Thoracic aorta (tissue), 2 donors: Measurements from ENCODE around the gene NUTF2. TPM values are rescaled to one million over a fixed set of nuclear protein-coding genes. Genes with fewer than 3 reads are reported as not detected.
A peak's percentile ranks its signal among the peaks of the same experiment; 100 is the strongest.

Experiments
- ATAC-seq: fragments of 150-250 bp; one replicate; pipeline ENCODE4 v1.8.0; 2017; ENCODE audit warnings: low read depth; ENCODE audit not compliant: insufficient number of reproducible peaks, low FRiP score
- DNase-seq: peaks from one replicate; pipeline ENCODE4 v3.0.0-alpha.2; 2020; ENCODE audit warnings: low spot score
- H3K27ac ChIP-seq, 2 donors: fragments of 200-600 bp; sonication (generic); 1 replicate in 1 of 2; 2 replicates in 1 of 2; pipeline ENCODE4 v1.5.1; 2016; ENCODE audit warnings: mild to moderate bottlenecking in 2 of 2, moderate library complexity in 2 of 2
- H3K27me3 ChIP-seq: fragments of 200-600 bp; sonication (generic); replicated peaks from 2 replicates; pipeline ENCODE4 v1.6.0; 2016; ENCODE audit warnings: mild to moderate bottlenecking; ENCODE audit not compliant: insufficient read depth
- H3K36me3 ChIP-seq: fragments of 200-600 bp; sonication (generic); one replicate; pipeline ENCODE4 v1.5.1; 2016
- H3K4me1 ChIP-seq, 2 donors: fragments of 200-600 bp; sonication (generic); 1 replicate in 1 of 2; 2 replicates in 1 of 2; pipeline versions ENCODE4 v1.5.1 to v1.6.0; 2016; ENCODE audit warnings: low read depth in 2 of 2, mild to moderate bottlenecking in 1 of 2; ENCODE audit not compliant: control insufficient read depth in 1 of 2
- H3K4me3 ChIP-seq: fragments of 200-600 bp; sonication (generic); 2 replicates; pipeline ENCODE4 v1.5.1; 2016; ENCODE audit warnings: mild to moderate bottlenecking
- H3K9me3 ChIP-seq: fragments of 200-600 bp; sonication (generic); 2 replicates; pipeline ENCODE4 v1.5.1; 2016
- CTCF ChIP-seq: fragments of 200-600 bp; sonication (generic); IDR thresholded peaks from one replicate; pipeline ENCODE4 v1.5.1; 2019; ENCODE audit warnings: antibody characterized with exemption
- total RNA-seq, 2 donors: library from RNA; depleted of rRNA; stranded (reverse); fragments of >200 nt; gene quantifications; one replicate each; pipeline versions ENCODE4 v1.1.0 to v1.2.3, GENCODE V29; 2016

The NUTF2 gene
- total RNA-seq, 2 donors from 2014 or later = 79.0 to 172 TPM

GRCh38 chr16:67872631-67873434, 26.1 kb downstream of the NUTF2 start, which contains the start of gene EDC4:
Gene EDC4, plus strand, starts transcription at chr16:67873052. Its CDS starts 210 bp downstream, at chr16:67873262.
- TF ChIP-seq CTCF = no peak
- Histone ChIP-seq H3K4me3 (peak within 1 kb of the TSS; percentile 95), H3K9me3 (no peaks in the 10 kb centered on the region), H3K4me1 (peaks cover 31 to 46% of the 10 kb centered on the region in 2 donors), H3K27ac (peak within 1 kb of the TSS; percentile 71 to 79), H3K36me3 (peaks cover 29% of the 10 kb centered on the region), H3K27me3 (no peaks in the 10 kb centered on the region)
- ATAC-seq = peak; percentile 48
- DNase-seq = peak; percentile 68

GRCh38 chr16:67873435-67874370, 27.0 kb downstream of the NUTF2 start:
- TF ChIP-seq CTCF = no peak
- ATAC-seq = no peak
- peaks cover 30 to 42% of the 10 kb centered on the region in 2 donors for H3K4me1 ChIP-seq
- H3K27ac ChIP-seq = peak overlapping the region; percentile 69 to 79
- DNase-seq = no peak
- H3K36me3 ChIP-seq = peaks cover 38% of the 10 kb centered on the region
- H3K9me3 ChIP-seq = no peaks in the 10 kb centered on the region
- H3K27me3 ChIP-seq = no peaks in the 10 kb centered on the region
- H3K4me3 ChIP-seq = peak overlapping the region; percentile 95

GRCh38 chr16:67874372-67874771, 27.6 kb downstream of the NUTF2 start:
- Histone ChIP-seq H3K4me1 (peaks cover 25 to 35% of the 10 kb centered on the region in 2 donors), H3K4me3 (peak overlapping the region; percentile 95), H3K9me3 (no peaks in the 10 kb centered on the region), H3K27ac (no peak overlapping the region), H3K27me3 (no peaks in the 10 kb centered on the region), H3K36me3 (peaks cover 43% of the 10 kb centered on the region)
- DNase-seq (no peak), ATAC-seq (no peak)
- no peak for TF ChIP-seq CTCF

- ATAC-seq (no peak), DNase-seq (no peak)
- H3K4me3 ChIP-seq = no peak overlapping the region
- TF ChIP-seq CTCF = no peak
- no peak overlapping the region for H3K27ac ChIP-seq
- H3K9me3 ChIP-seq = no peaks in the 10 kb centered on the region
- peaks cover 22 to 27% of the 10 kb centered on the region in 2 donors for H3K4me1 ChIP-seq
- peaks cover 59% of the 10 kb centered on the region for H3K36me3 ChIP-seq
- no peaks in the 10 kb centered on the region for H3K27me3 ChIP-seq
These were observed 30.3 kb downstream of the NUTF2 start for GRCh38 chr16:67877064-67877463.

- no peak overlapping the region for H3K27ac ChIP-seq
- DNase-seq (no peak), ATAC-seq (no peak)
- no peak for TF ChIP-seq CTCF
- H3K9me3 ChIP-seq = no peaks in the 10 kb centered on the region
- H3K27me3 ChIP-seq = no peaks in the 10 kb centered on the region
- peaks cover 68% of the 10 kb centered on the region for H3K36me3 ChIP-seq
- H3K4me1 ChIP-seq = peaks cover 16 to 20% of the 10 kb centered on the region in 2 donors
- no peak overlapping the region for H3K4me3 ChIP-seq
These were observed 31.5 kb downstream of the NUTF2 start for GRCh38 chr16:67878232-67878631.
